ENCODE measurements around the gene PGGHG.

- TF ChIP-seq, protein P1, sequence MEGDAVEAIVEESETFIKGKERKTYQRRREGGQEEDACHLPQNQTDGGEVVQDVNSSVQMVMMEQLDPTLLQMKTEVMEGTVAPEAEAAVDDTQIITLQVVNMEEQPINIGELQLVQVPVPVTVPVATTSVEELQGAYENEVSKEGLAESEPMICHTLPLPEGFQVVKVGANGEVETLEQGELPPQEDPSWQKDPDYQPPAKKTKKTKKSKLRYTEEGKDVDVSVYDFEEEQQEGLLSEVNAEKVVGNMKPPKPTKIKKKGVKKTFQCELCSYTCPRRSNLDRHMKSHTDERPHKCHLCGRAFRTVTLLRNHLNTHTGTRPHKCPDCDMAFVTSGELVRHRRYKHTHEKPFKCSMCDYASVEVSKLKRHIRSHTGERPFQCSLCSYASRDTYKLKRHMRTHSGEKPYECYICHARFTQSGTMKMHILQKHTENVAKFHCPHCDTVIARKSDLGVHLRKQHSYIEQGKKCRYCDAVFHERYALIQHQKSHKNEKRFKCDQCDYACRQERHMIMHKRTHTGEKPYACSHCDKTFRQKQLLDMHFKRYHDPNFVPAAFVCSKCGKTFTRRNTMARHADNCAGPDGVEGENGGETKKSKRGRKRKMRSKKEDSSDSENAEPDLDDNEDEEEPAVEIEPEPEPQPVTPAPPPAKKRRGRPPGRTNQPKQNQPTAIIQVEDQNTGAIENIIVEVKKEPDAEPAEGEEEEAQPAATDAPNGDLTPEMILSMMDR (IDR thresholded peaks at IDR 0.05; ENCODE audit: low read length): no peak
- no peak for TF ChIP-seq EZH2 (IDR thresholded peaks at IDR 0.05; ENCODE audit: borderline replicate concordance, low read length)
Observed at GRCh38 chr11:272931-273198, 16.1 kb upstream of the PGGHG start.
